Measurements from ENCODE around the gene MDP1. TPM values are rescaled to one million over a fixed set of nuclear protein-coding genes. Genes with fewer than 3 reads are reported as not detected.
A peak's percentile ranks its signal among the peaks of the same experiment; 100 is the strongest.

MDP1 gene
- polyA plus RNA-seq, 2 of the 4 experiments (the other 2 are of a cell fraction): 21.6 to 38.6 TPM

- no peak for TF ChIP-seq CHD4 (IDR thresholded peaks at IDR 0.05; ENCODE audit: borderline replicate concordance)
- TF ChIP-seq MAFK (IDR thresholded peaks at IDR 0.05; ENCODE audit: partially characterized antibody): no peak
- no peak for TF ChIP-seq RNF2 (IDR thresholded peaks at IDR 0.05; ENCODE audit: borderline replicate concordance, low read depth)
- TF ChIP-seq JUNB (IDR thresholded peaks at IDR 0.05): no peak
- no peak for TF ChIP-seq HEYL (CRISPR knock-in tag; IDR thresholded peaks at IDR 0.05)
- no peak for TF ChIP-seq HOXA7 (CRISPR knock-in tag; IDR thresholded peaks at IDR 0.05)
- no peak for TF ChIP-seq GATA3 (IDR thresholded peaks at IDR 0.05; ENCODE audit: borderline replicate concordance)
- TF ChIP-seq MAX (IDR thresholded peaks at IDR 0.05): no peak
- TF ChIP-seq KDM1A (IDR thresholded peaks at IDR 0.05; ENCODE audit: low read depth): no peak
- TF ChIP-seq TFCP2L1 (CRISPR knock-in tag; IDR thresholded peaks at IDR 0.05): no peak
- no peak for TF ChIP-seq EHMT2 (IDR thresholded peaks at IDR 0.05; ENCODE audit: low read depth)
- TF ChIP-seq HOXB13 (CRISPR knock-in tag; IDR thresholded peaks at IDR 0.05; ENCODE audit: low read depth): no peak
- TF ChIP-seq POLR2AphosphoS2 (conservative IDR thresholded peaks at IDR 0.05; ENCODE audit: low read length): no peak
- TF ChIP-seq, protein P1, sequence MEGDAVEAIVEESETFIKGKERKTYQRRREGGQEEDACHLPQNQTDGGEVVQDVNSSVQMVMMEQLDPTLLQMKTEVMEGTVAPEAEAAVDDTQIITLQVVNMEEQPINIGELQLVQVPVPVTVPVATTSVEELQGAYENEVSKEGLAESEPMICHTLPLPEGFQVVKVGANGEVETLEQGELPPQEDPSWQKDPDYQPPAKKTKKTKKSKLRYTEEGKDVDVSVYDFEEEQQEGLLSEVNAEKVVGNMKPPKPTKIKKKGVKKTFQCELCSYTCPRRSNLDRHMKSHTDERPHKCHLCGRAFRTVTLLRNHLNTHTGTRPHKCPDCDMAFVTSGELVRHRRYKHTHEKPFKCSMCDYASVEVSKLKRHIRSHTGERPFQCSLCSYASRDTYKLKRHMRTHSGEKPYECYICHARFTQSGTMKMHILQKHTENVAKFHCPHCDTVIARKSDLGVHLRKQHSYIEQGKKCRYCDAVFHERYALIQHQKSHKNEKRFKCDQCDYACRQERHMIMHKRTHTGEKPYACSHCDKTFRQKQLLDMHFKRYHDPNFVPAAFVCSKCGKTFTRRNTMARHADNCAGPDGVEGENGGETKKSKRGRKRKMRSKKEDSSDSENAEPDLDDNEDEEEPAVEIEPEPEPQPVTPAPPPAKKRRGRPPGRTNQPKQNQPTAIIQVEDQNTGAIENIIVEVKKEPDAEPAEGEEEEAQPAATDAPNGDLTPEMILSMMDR (IDR thresholded peaks at IDR 0.05): no peak
- TF ChIP-seq, protein P2, sequence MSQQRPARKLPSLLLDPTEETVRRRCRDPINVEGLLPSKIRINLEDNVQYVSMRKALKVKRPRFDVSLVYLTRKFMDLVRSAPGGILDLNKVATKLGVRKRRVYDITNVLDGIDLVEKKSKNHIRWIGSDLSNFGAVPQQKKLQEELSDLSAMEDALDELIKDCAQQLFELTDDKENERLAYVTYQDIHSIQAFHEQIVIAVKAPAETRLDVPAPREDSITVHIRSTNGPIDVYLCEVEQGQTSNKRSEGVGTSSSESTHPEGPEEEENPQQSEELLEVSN (IDR thresholded peaks at IDR 0.05; ENCODE audit: borderline replicate concordance, low read depth): peak; percentile 48; the same call in 1 of the 2 replicates
- TF ChIP-seq BCL3 (IDR thresholded peaks at IDR 0.05): 0 out of 3 replicates have a peak, but pooled peaks have one; percentile 18
- TF ChIP-seq, protein P3, sequence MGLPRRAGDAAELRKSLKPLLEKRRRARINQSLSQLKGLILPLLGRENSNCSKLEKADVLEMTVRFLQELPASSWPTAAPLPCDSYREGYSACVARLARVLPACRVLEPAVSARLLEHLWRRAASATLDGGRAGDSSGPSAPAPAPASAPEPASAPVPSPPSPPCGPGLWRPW (IDR thresholded peaks at IDR 0.05): no peak
- no peak for TF ChIP-seq FOXS1 (CRISPR knock-in tag; IDR thresholded peaks at IDR 0.05)
- TF ChIP-seq TP53 (CRISPR knock-in tag; IDR thresholded peaks at IDR 0.05): no peak
- no peak for TF ChIP-seq FOSL2 (IDR thresholded peaks at IDR 0.05)
- no peak for TF ChIP-seq FOSL2 (CRISPR knock-in tag; IDR thresholded peaks at IDR 0.05)
- TF ChIP-seq EHF (CRISPR knock-in tag; IDR thresholded peaks at IDR 0.05): no peak
- no peak for TF ChIP-seq HOXB5 (CRISPR knock-in tag; IDR thresholded peaks at IDR 0.05)
- no peak for TF ChIP-seq CBX2 (IDR thresholded peaks at IDR 0.05; ENCODE audit: borderline replicate concordance, low read depth)
- TF ChIP-seq, protein P4, sequence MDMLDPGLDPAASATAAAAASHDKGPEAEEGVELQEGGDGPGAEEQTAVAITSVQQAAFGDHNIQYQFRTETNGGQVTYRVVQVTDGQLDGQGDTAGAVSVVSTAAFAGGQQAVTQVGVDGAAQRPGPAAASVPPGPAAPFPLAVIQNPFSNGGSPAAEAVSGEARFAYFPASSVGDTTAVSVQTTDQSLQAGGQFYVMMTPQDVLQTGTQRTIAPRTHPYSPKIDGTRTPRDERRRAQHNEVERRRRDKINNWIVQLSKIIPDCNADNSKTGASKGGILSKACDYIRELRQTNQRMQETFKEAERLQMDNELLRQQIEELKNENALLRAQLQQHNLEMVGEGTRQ (IDR thresholded peaks at IDR 0.05): no peak
- peak; percentile 73 for TF ChIP-seq POLR2A (IDR thresholded peaks at IDR 0.05; ENCODE audit: low read length)
- TF ChIP-seq NFE2L2 (conservative IDR thresholded peaks at IDR 0.05; ENCODE audit: low read length): no peak
- TF ChIP-seq RAD21 (conservative IDR thresholded peaks at IDR 0.05 in 1 of 2, IDR thresholded peaks at IDR 0.05 in 1 of 2): no peak
- 0 out of 2 replicates have a peak, but pooled peaks have one; percentile 30 for TF ChIP-seq KDM5A (IDR thresholded peaks at IDR 0.05)
- no peak for TF ChIP-seq MAZ (IDR thresholded peaks at IDR 0.05; ENCODE audit: borderline replicate concordance, low read depth, low read length)
- no peak for TF ChIP-seq RCOR1 (IDR thresholded peaks at IDR 0.05; ENCODE audit: low read depth, low read length)
Observed at GRCh38 chr14:24232121-24232644, 16.3 kb upstream of the MDP1 start, which contains the start of gene NEDD8 (continued).
